Retinal pigment epithelial cell (primary cell): ENCODE data around the gene FKRP.
A peak's percentile ranks its signal among the peaks of the same experiment; 100 is the strongest.

Source experiments
- DNase-seq: peaks from one replicate; pipeline ENCODE4 v3.0.0-alpha.2; 2010; ENCODE audit warnings: low read depth
- H3K4me3 ChIP-seq: 2 replicates; pipeline ENCODE4 v1.5.1; 2011; ENCODE audit warnings: mild to moderate bottlenecking, low read length, control low read depth, moderate library complexity
- CTCF ChIP-seq: conservative IDR thresholded peaks from 2 replicates; pipeline ENCODE4 v1.5.1; 2011; ENCODE audit warnings: low read depth, low read length, control low read depth, inconsistent platforms

The FKRP gene

DNA sequence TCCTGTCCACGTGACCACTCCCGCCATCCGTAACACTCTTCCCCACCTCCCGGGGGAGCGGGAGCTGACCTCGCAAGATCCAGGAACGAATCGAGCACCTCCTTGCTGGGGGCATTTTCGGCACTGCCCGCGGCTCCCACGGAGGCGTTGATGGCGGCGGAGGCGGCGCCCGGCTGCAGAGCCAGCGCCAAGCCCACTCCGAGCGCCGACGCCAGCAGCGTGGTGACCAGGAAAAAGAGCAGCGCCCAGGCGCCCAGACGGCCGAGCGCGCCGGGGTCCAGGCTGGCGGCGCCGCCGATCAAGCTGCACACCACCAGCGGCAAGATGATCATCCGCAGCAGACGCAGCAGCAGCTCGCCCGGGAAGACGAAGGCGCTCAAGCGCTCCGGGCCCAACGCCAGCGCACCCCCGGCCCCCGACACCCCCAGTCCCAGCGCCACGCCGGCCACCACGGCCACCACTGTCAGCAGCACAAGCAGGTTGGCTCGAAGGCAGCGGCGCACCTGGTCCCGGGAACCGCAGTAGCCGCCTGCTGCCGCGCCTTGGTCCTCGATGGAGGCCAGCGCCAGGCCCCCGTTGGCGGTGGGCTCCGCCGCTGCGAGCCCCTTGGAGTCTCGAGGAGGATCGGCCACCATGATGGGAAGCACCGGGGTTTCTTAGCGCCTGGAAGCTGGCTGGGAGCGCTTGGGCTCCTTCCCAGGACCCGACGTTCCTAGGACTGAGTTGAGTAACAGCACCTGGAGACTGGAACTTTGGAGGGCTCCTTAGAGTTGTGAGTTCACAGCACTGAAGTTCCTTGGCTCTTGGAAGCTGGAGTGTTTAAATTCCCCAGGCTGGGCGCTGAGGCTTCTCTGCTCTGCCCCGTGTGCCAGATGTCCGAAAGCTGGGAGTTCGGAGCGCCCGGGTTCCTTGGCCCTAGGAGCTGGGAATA, 41.7 kb downstream of the FKRP start:
- H3K4me3 ChIP-seq, result peak overlapping the region; percentile 70
- no peak for DNase-seq
- no peak for TF ChIP-seq CTCF

DNA sequence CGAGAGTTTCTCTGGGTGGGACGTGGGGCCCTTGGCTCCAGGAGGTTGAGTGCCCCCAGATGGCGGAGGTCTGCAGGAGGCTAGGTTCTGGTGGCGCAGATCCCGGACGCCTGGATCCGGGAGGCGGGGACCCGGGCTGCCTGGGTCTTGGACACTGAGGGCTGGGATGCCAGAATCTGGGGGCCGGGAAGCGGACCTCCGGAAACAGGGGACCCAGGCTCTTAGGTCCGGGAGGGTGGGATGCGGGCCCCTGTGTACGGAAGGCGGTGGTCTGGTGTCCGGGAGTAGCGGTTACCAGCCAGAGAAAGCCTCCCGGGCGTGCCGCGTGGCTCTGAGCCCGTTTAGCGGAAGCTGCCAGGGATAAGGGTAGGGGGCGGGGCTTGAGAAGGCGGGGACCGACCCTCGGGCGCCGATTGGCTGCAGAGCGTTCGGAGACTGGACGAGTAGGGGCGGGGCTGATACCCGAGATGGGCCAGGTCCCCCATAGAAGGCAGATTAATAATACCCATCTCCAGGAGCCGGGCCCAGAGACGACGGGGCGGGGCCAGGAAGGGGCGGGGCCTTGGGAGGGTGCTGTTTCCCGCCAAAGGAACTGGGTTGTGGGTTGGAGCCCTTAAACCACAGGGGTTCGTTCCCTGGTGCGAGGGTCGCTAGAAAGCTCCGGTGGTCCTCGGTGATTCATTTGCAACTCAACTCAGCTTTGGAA, 42.6 kb downstream of the FKRP start, which contains the start of gene SLC1A5:
TSS of gene SLC1A5 (minus strand) at position 333 of the 706 bp plus-strand sequence. CDS start 629 bp downstream, outside the sequence.
- peak within 1 kb of the TSS; percentile 70 for H3K4me3 ChIP-seq
- peak; percentile 73 for DNase-seq
- TF ChIP-seq CTCF, result no peak

DNA sequence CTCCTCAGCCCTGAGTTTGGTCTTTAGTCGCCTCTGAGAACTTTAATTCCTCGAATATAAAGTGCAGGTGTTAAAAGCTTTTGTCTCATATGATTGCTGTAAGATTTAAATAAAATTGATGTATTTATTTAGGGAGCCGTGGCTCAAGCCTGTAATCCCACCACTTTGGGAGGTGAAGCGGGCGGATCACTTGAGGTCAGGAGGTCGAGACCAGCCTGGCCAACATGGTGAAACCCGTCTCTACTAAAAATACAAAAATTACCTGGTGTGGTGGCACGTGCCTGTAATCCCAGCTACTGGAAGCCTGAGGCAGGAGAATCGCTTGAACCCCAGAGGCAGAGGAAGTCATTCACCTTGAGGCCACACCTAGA, 43.1 kb downstream of the FKRP start:
- no peak for TF ChIP-seq CTCF
- no peak overlapping the region for H3K4me3 ChIP-seq
- DNase-seq, result no peak

DNA sequence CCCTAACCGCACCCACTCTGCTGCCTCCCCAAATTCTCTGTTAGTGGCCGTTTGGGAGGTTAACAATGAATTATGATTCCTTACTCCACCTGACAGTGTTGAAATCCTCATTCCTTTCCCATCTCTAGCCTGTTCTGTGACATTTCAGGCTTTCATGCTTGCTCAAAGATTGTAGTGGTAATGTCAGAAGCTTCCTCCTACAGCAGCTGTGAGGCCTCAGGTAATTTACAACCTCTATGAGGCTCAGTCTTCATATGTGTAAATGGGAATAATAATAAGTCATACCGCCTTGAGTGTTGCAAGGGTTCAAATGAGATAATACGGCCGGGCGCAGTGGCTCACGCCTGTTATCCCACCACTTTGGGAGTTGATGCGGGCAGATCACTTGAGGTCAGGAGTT, 43.5 kb downstream of the FKRP start:
- no peak for DNase-seq
- no peak overlapping the region for H3K4me3 ChIP-seq
- TF ChIP-seq CTCF, result no peak

GRCh38 chr19:46791944-46792343, 46.1 kb downstream of the FKRP start:
- H3K4me3 ChIP-seq, result no peak overlapping the region
- TF ChIP-seq CTCF, result no peak
- no peak for DNase-seq

DNA sequence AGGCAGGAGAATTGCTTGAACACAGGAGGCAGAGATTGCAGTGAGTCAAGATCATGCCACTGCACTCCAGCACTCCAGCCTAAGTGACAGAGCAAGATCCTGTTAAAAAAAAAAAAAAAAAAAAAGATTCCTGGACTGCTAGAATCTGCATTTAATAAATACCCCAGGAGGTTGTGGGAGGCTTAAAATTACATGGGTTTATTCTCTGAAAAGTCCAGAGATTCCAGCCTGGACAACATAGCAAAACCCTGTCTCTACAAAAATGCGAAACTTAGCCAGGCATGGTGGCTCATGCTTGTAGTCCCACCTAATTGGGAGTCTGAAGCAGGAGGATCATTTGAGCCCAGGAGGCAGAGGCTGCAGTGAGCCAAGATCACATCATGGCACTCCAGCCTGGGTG, 52.0 kb downstream of the FKRP start:
- DNase-seq, result no peak

More for the DNA sequence above, 52.0 kb downstream of the FKRP start:
- TF ChIP-seq CTCF, result no peak
- H3K4me3 ChIP-seq, result no peak overlapping the region
